Body of pancreas (tissue), 4 donors: ENCODE results near the gene SIPA1L3.

Experiments used
- POLR2A ChIP-seq, 3 donors: fragments of 450-650 bp; IDR thresholded peaks; one replicate each; pipeline ENCODE4 v1.6.1; 2016; ENCODE audit warnings: antibody characterized with exemption in 3 of 3, mild to moderate bottlenecking in 2 of 3
- TF ChIP-seq, protein P1 (sequence below), 7 experiments: fragments of 450-650 bp in 4 of 7; fragments of 200-600 bp in 3 of 7; sonication (generic) in 3 of 7; IDR thresholded peaks; one replicate each; pipeline ENCODE4 v1.5.1; 2016 to 2019; ENCODE audit warnings: antibody characterized with exemption in 7 of 7

DNA sequence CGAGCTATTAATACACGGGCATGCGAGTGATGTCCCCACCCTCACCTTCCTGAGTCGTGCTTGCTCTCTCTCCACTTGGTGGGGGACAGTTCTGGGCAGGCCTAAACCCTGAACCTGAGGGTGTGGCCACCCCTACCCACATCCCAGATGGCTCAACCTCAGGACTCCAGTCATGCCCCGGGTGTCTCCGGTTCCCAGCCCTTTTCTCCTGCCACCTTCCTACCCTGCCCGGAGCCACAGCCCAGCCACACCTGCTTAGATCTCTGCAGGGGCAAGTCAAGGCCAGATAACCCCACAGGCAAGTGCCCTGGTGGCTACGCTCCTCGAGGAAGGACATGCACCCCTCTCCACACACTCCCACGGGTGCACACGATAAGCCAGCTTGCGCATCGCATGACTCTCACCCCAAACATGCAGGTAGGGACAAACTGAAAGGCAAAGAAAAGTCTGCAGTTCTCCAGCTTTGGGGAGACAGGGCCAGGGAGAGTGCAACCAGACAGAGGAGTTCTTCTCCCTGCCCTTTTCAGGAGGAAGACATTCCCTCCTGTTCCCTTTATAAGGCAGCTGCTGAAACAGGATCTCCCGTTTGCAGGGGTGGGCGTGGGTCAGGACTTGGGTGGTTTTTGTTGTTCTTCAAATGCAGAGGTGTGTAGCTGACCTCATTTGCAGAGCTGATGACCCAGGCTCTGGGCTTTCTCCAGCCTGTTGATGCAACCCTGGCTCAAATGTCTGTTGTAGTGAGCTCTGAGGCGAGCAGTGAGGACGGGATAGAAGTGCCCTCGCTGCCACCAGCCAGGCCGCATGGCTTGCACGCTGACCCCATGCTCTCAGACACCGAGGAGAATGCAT, 228.4 kb downstream of the SIPA1L3 start:
- TF ChIP-seq, protein P1, sequence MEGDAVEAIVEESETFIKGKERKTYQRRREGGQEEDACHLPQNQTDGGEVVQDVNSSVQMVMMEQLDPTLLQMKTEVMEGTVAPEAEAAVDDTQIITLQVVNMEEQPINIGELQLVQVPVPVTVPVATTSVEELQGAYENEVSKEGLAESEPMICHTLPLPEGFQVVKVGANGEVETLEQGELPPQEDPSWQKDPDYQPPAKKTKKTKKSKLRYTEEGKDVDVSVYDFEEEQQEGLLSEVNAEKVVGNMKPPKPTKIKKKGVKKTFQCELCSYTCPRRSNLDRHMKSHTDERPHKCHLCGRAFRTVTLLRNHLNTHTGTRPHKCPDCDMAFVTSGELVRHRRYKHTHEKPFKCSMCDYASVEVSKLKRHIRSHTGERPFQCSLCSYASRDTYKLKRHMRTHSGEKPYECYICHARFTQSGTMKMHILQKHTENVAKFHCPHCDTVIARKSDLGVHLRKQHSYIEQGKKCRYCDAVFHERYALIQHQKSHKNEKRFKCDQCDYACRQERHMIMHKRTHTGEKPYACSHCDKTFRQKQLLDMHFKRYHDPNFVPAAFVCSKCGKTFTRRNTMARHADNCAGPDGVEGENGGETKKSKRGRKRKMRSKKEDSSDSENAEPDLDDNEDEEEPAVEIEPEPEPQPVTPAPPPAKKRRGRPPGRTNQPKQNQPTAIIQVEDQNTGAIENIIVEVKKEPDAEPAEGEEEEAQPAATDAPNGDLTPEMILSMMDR (IDR thresholded peaks at IDR 0.05): no peak
- TF ChIP-seq POLR2A (IDR thresholded peaks at IDR 0.05): no peak
